ENCODE results near the gene ARG1.

The ARG1 gene

GRCh38 chr6:131561925-131562707, 10.9 kb upstream of the ARG1 start:
- H3K27me3 Mint-ChIP-seq, result no peaks in the 10 kb centered on the region
- no peak overlapping the region for H3K27ac Mint-ChIP-seq

GRCh38 chr6:131565056-131565455, 8.0 kb upstream of the ARG1 start:
- ATAC-seq, result no peak
- H3K4me1 Mint-ChIP-seq, result no peaks in the 10 kb centered on the region
- H3K36me3 Mint-ChIP-seq (ENCODE audit: low read depth), result peaks cover 2% of the 10 kb centered on the region
- no peak for DNase-seq
- no peak overlapping the region for H3K4me3 Mint-ChIP-seq
- no peaks in the 10 kb centered on the region for H3K9me3 Mint-ChIP-seq
- H3K27ac Mint-ChIP-seq, result no peak overlapping the region
- H3K27me3 Mint-ChIP-seq, result no peaks in the 10 kb centered on the region

More at GRCh38 chr6:131561925-131562707, 10.9 kb upstream of the ARG1 start:
- DNase-seq, result no peak
- ATAC-seq, result no peak
- Mint-ChIP-seq H3K4me1 (no peaks in the 10 kb centered on the region), H3K9me3 (no peaks in the 10 kb centered on the region), H3K36me3 (ENCODE audit: low read depth) (no peaks in the 10 kb centered on the region), H3K4me3 (no peak overlapping the region)

GRCh38 chr6:131568726-131569125, 4.3 kb upstream of the ARG1 start:
- Mint-ChIP-seq H3K27me3 (no peaks in the 10 kb centered on the region), H3K9me3 (no peaks in the 10 kb centered on the region), H3K27ac (no peak overlapping the region), H3K4me1 (no peaks in the 10 kb centered on the region), H3K4me3 (no peak overlapping the region), H3K36me3 (ENCODE audit: low read depth) (peaks cover 7% of the 10 kb centered on the region)
- no peak for ATAC-seq
- DNase-seq, result no peak

- H3K36me3 Mint-ChIP-seq (ENCODE audit: low read depth), result peaks cover 13% of the 10 kb centered on the region
- DNase-seq (no peak), ATAC-seq (no peak)
- H3K4me3 Mint-ChIP-seq, result no peak overlapping the region
- no peaks in the 10 kb centered on the region for H3K27me3 Mint-ChIP-seq
- H3K9me3 Mint-ChIP-seq, result no peaks in the 10 kb centered on the region
- no peaks in the 10 kb centered on the region for H3K4me1 Mint-ChIP-seq
- no peak overlapping the region for H3K27ac Mint-ChIP-seq
These were observed 1.1 kb downstream of the ARG1 start for GRCh38 chr6:131574133-131574532.

GRCh38 chr6:131574686-131575085, 1.7 kb downstream of the ARG1 start:
- no peak overlapping the region for H3K4me3 Mint-ChIP-seq
- no peak for DNase-seq
- peaks cover 14% of the 10 kb centered on the region for H3K36me3 Mint-ChIP-seq (ENCODE audit: low read depth)
- no peak overlapping the region for H3K27ac Mint-ChIP-seq
- no peaks in the 10 kb centered on the region for H3K4me1 Mint-ChIP-seq
- no peaks in the 10 kb centered on the region for H3K9me3 Mint-ChIP-seq
- no peaks in the 10 kb centered on the region for H3K27me3 Mint-ChIP-seq
- ATAC-seq, result no peak

GRCh38 chr6:131575834-131576478, 2.9 kb downstream of the ARG1 start:
- H3K36me3 Mint-ChIP-seq (ENCODE audit: low read depth), result peaks cover 19% of the 10 kb centered on the region
- H3K9me3 Mint-ChIP-seq, result no peaks in the 10 kb centered on the region
- no peaks in the 10 kb centered on the region for H3K4me1 Mint-ChIP-seq
- ATAC-seq (no peak), DNase-seq (no peak)
- H3K27me3 Mint-ChIP-seq, result no peaks in the 10 kb centered on the region
- no peak overlapping the region for H3K27ac Mint-ChIP-seq
- H3K4me3 Mint-ChIP-seq, result no peak overlapping the region

- H3K36me3 Mint-ChIP-seq (ENCODE audit: low read depth), result peaks cover 19% of the 10 kb centered on the region
- no peaks in the 10 kb centered on the region for H3K4me1 Mint-ChIP-seq
- H3K27me3 Mint-ChIP-seq, result no peaks in the 10 kb centered on the region
- ATAC-seq (no peak), DNase-seq (no peak)
- no peak overlapping the region for H3K27ac Mint-ChIP-seq
- H3K4me3 Mint-ChIP-seq, result no peak overlapping the region
- no peaks in the 10 kb centered on the region for H3K9me3 Mint-ChIP-seq
These were observed 8.5 kb downstream of the ARG1 start for GRCh38 chr6:131581523-131581922.

- DNase-seq (no peak), ATAC-seq (no peak)
- H3K4me1 Mint-ChIP-seq, result no peaks in the 10 kb centered on the region
- no peak overlapping the region for H3K4me3 Mint-ChIP-seq
- no peaks in the 10 kb centered on the region for H3K9me3 Mint-ChIP-seq
- peaks cover 30% of the 10 kb centered on the region for H3K36me3 Mint-ChIP-seq (ENCODE audit: low read depth)
- no peaks in the 10 kb centered on the region for H3K27me3 Mint-ChIP-seq
- no peak overlapping the region for H3K27ac Mint-ChIP-seq
These were observed 13.5 kb downstream of the ARG1 start for GRCh38 chr6:131586543-131586942.

- no peak for ATAC-seq
- DNase-seq, result no peak
These were observed 14.9 kb downstream of the ARG1 start for GRCh38 chr6:131587909-131588308.

GRCh38 chr6:131588643-131589042, 15.6 kb downstream of the ARG1 start:
- H3K9me3 Mint-ChIP-seq, result no peaks in the 10 kb centered on the region
- H3K27ac Mint-ChIP-seq, result no peak overlapping the region
- H3K27me3 Mint-ChIP-seq, result no peaks in the 10 kb centered on the region
- ATAC-seq (no peak), DNase-seq (no peak)
- no peaks in the 10 kb centered on the region for H3K4me1 Mint-ChIP-seq
- peaks cover 38% of the 10 kb centered on the region for H3K36me3 Mint-ChIP-seq (ENCODE audit: low read depth)
- no peak overlapping the region for H3K4me3 Mint-ChIP-seq

More at GRCh38 chr6:131587909-131588308, 14.9 kb downstream of the ARG1 start:
- Mint-ChIP-seq H3K27ac (no peak overlapping the region), H3K36me3 (ENCODE audit: low read depth) (peaks cover 36% of the 10 kb centered on the region), H3K4me1 (no peaks in the 10 kb centered on the region), H3K4me3 (no peak overlapping the region), H3K27me3 (no peaks in the 10 kb centered on the region), H3K9me3 (no peaks in the 10 kb centered on the region)

- ATAC-seq, result no peak
- peaks cover 54% of the 10 kb centered on the region for H3K36me3 Mint-ChIP-seq (ENCODE audit: low read depth)
These were observed 19.9 kb downstream of the ARG1 start for GRCh38 chr6:131592935-131593334.

GRCh38 chr6:131594074-131594473, 21.0 kb downstream of the ARG1 start:
- ATAC-seq, result no peak
- Mint-ChIP-seq H3K27ac (no peak overlapping the region), H3K4me1 (no peaks in the 10 kb centered on the region), H3K4me3 (no peak overlapping the region), H3K9me3 (no peaks in the 10 kb centered on the region), H3K36me3 (ENCODE audit: low read depth) (peaks cover 47% of the 10 kb centered on the region), H3K27me3 (no peaks in the 10 kb centered on the region)
- no peak for DNase-seq

More at GRCh38 chr6:131592935-131593334, 19.9 kb downstream of the ARG1 start:
- no peak overlapping the region for H3K4me3 Mint-ChIP-seq
- no peak for DNase-seq
- no peaks in the 10 kb centered on the region for H3K27me3 Mint-ChIP-seq
- H3K9me3 Mint-ChIP-seq, result no peaks in the 10 kb centered on the region
- H3K4me1 Mint-ChIP-seq, result no peaks in the 10 kb centered on the region
- no peak overlapping the region for H3K27ac Mint-ChIP-seq

- ATAC-seq (no peak), DNase-seq (no peak)
- Mint-ChIP-seq H3K36me3 (ENCODE audit: low read depth) (peaks cover 51% of the 10 kb centered on the region), H3K9me3 (no peaks in the 10 kb centered on the region), H3K4me1 (no peaks in the 10 kb centered on the region), H3K27ac (no peak overlapping the region), H3K4me3 (no peak overlapping the region), H3K27me3 (no peaks in the 10 kb centered on the region)
These were observed 24.4 kb downstream of the ARG1 start for GRCh38 chr6:131597446-131597845.

- no peaks in the 10 kb centered on the region for H3K4me1 Mint-ChIP-seq
- peaks cover 43% of the 10 kb centered on the region for H3K36me3 Mint-ChIP-seq (ENCODE audit: low read depth)
- no peaks in the 10 kb centered on the region for H3K27me3 Mint-ChIP-seq
- no peak overlapping the region for H3K4me3 Mint-ChIP-seq
- DNase-seq (no peak), ATAC-seq (no peak)
- no peaks in the 10 kb centered on the region for H3K9me3 Mint-ChIP-seq
- no peak overlapping the region for H3K27ac Mint-ChIP-seq
These were observed 27.7 kb downstream of the ARG1 start for GRCh38 chr6:131600716-131601115.

GRCh38 chr6:131602781-131603312, 29.8 kb downstream of the ARG1 start:
- Mint-ChIP-seq H3K4me3 (no peak overlapping the region), H3K27ac (no peak overlapping the region), H3K27me3 (no peaks in the 10 kb centered on the region), H3K36me3 (ENCODE audit: low read depth) (peaks cover 39% of the 10 kb centered on the region), H3K9me3 (no peaks in the 10 kb centered on the region), H3K4me1 (no peaks in the 10 kb centered on the region)
- ATAC-seq (no peak), DNase-seq (no peak)
